Measurements from ENCODE around the gene RRP9.
"Not testable (repeated sequence)": the region's sequence is repeated elsewhere in the genome, so short reads cannot be mapped to it uniquely, and the experiment has no call there.

Gene RRP9

DNA sequence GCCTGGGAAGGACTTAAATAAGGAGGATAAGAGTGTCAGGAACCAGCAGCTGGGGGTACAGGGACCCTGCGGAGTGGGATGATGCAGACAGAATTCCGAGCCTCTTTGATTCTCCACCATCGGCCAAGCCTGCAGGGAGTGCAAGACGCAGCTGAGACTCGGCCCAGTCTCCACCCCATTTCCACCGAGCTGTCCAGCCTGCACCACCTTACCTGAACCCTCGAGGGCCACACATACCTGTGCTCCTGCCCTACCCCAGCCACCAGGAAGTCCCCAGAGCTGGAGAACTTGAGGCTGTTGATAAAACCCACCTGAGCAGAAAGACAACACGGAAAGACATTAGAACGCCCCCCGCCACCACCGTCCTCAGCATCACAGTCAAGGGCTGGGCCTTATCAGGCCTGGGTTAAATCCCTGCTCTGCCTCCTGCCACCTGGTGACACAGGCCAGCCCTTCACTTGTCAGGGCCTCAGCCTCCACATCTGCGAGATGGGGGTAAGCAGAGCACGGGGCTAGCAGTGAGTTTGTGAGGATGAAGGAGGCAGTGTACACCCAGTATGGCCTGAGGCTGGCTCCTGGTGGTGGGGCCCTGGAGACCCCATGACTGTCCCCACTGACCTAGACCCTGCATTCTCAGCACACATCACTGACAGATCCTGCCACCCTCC is 8.1 kb downstream of the RRP9 start:
- no peak overlapping the region for H3K4me3 ChIP-seq (replicated peaks; ENCODE audit: low read depth, low read length)
- TF ChIP-seq, protein P1, sequence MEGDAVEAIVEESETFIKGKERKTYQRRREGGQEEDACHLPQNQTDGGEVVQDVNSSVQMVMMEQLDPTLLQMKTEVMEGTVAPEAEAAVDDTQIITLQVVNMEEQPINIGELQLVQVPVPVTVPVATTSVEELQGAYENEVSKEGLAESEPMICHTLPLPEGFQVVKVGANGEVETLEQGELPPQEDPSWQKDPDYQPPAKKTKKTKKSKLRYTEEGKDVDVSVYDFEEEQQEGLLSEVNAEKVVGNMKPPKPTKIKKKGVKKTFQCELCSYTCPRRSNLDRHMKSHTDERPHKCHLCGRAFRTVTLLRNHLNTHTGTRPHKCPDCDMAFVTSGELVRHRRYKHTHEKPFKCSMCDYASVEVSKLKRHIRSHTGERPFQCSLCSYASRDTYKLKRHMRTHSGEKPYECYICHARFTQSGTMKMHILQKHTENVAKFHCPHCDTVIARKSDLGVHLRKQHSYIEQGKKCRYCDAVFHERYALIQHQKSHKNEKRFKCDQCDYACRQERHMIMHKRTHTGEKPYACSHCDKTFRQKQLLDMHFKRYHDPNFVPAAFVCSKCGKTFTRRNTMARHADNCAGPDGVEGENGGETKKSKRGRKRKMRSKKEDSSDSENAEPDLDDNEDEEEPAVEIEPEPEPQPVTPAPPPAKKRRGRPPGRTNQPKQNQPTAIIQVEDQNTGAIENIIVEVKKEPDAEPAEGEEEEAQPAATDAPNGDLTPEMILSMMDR (IDR thresholded peaks at IDR 0.05; ENCODE audit: low read depth, low read length, missing control alignments): no peak
- DNase-seq (ENCODE audit: extremely low read depth, low read depth): no peak

DNA sequence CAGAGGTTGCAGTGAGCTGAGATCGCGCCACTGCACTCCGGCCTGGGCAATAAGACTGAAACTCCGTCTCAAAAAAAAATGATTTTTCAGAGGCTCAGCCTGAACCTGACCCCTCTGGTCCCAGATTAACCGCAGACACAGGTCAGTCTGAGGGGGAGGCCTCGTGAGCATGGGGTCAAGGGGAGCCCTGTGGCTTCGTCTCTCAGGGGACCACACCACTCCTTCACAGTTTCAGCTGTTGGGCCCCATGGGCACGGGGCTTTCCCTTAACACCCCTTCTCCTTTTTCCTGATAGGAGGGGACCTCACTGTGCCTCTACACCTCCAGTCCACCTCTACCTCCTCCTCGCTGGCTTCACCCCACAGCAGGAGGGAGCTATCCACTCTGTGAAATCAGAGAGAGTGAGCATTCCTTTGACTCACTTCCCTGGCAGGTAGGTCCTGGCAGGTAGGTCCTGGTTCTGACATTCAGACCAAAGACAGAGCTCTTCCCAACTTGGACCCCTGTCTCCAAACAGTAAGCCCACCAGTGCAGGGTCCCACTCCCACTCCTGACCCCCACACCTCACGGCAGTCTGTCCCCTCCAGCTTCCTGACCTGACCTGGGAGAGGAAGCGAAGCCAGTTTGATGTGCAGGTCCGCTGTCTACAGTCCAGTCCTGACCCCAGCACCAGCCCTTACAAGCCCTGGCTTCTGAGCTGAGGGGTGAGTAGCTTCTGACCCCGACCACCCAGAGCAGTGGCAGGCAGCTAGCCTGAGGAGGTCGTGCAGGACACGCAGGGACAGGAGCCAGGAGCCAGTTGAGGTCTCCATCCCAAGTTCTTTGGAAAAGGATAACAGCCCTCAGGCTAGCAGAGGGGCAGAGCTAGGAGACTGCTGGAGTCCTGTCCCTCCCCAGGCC is 9.0 kb downstream of the RRP9 start:
- TF ChIP-seq, protein P1 (IDR thresholded peaks at IDR 0.05; ENCODE audit: low read depth, low read length, missing control alignments): no peak
- H3K4me3 ChIP-seq (replicated peaks; ENCODE audit: low read depth, low read length): no peak overlapping the region
- DNase-seq (ENCODE audit: extremely low read depth, low read depth): no peak

DNA sequence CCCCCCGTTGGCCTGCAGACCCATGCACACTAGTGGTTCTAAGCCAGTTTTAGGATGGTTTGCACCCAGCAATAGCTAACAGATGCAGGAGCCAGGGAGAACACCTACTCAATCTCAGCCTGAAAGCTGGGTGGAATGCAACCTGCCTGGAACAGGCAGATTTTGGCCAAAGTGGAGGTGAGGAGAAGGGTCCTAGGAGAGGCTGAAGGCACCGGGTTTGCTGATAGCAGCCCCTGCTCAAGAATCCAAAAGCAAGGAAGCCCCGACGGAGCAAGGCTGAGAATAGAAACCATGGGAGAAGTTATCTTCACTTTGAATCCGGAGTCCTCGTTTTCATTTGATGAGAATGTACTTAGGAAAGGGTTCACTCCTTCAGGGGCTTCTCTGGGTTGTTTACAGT is 9.9 kb downstream of the RRP9 start:
- H3K4me3 ChIP-seq (replicated peaks; ENCODE audit: low read depth, low read length): no peak overlapping the region
- no peak for DNase-seq (ENCODE audit: extremely low read depth, low read depth)
- TF ChIP-seq, protein P1 (IDR thresholded peaks at IDR 0.05; ENCODE audit: low read depth, low read length, missing control alignments): no peak

DNA sequence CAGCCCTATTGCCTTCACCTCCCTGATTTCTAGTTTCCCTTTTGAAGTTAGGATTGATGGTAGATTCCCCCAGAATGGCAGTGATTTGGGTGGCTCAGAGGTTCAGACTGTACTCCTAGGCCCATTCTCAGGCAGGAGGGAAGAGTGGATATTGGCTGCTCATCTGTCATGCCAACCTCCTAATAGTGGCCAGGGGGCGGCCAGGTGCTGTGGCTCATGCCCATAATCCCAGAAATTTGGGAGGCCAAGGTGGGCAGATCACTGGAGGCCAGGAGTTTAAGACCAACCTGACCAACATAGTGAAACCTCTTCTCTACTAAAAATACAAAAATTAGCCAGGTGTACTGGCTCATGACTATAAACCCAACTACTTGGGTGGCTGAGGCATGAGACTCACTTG is 11.3 kb downstream of the RRP9 start:
- TF ChIP-seq, protein P1 (IDR thresholded peaks at IDR 0.05; ENCODE audit: low read depth, low read length, missing control alignments): no peak
- DNase-seq (ENCODE audit: extremely low read depth, low read depth): no peak
- H3K4me3 ChIP-seq (replicated peaks; ENCODE audit: low read depth, low read length): no peak overlapping the region

DNA sequence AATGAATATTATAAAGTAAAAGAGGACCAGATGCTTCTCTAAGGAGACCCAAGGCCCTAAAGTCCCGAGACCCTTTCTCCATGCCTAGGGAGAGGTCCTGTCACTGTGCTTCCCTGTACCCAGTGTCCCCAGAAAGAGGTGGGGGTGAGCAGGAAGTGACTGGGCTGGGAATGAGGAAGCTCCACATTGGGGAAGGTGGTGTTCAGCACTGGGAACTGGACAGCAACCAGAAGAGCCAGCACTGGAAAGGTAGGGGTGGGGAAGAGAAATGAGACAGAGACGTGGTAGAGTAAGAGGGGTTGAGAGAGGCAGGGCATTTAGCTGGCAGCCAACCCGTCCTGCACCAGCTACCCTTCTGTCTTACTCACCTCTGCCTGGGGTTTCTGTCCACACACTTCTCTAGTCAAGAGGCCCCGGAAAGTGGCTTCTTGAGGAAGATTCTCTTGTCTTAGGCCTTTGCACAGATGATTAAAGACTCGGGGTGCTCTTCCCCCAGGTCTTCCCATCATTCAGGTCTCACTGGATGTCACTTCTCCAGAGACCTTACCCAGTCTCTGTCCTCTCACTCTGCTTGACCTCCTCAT is 12.2 kb downstream of the RRP9 start:
- TF ChIP-seq, protein P1 (IDR thresholded peaks at IDR 0.05; ENCODE audit: low read depth, low read length, missing control alignments): no peak
- DNase-seq (ENCODE audit: extremely low read depth, low read depth): no peak
- H3K4me3 ChIP-seq (replicated peaks; ENCODE audit: low read depth, low read length): no peak overlapping the region

DNA sequence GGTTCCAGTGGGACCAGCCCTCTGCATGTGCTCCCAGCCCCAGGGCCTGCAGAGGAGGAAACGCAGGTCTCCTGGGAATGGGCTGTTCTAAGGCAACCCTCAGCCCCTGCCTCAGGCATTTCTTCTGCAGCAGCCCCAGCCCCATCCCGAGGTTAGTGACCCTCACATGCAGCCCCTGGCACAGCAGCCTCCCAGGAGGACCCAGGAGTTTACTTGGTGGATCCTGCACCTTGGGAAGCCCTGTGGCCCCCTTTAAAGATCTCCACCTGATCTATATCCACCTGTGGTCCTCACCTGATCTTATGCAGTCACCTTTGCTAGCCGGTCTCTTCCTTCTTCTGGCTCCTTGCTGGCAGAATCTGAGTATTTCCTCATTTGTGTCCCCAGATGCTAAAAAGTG is 12.7 kb downstream of the RRP9 start:
- not testable (repeated sequence) for H3K4me3 ChIP-seq (replicated peaks; ENCODE audit: low read depth, low read length)

DNA sequence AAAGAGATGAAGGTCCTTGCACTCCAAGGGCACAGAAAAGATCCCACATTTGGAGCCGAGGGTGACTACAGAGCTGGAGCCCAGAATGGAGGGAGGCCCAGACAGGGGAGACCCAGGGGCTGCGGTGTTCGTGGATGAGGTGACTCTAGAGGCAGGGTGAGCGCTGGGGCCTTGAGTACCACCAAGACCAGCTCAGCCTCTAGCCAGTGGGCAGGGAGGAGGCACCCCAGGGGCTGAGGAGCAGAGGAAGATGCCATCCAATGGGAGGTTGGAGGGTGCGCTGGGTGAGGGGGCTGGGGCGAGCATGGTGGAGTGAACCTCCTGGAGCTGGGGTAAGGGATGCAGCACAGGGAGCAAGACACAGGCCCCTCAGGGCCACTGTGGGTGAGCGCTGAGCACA is 13.3 kb downstream of the RRP9 start:
- DNase-seq (ENCODE audit: extremely low read depth, low read depth): no peak
- TF ChIP-seq, protein P1 (IDR thresholded peaks at IDR 0.05; ENCODE audit: low read depth, low read length, missing control alignments): no peak
- H3K4me3 ChIP-seq (replicated peaks; ENCODE audit: low read depth, low read length): no peak overlapping the region

More for the DNA sequence above, 12.7 kb downstream of the RRP9 start:
- not testable (repeated sequence) for DNase-seq (ENCODE audit: extremely low read depth, low read depth)

Measured in HFF-Myc (cell line).